ENCODE data around the gene ANO10.
"Not testable (repeated sequence)": the region's sequence is repeated elsewhere in the genome, so short reads cannot be mapped to it uniquely, and the experiment has no call there.

The ANO10 gene

DNA sequence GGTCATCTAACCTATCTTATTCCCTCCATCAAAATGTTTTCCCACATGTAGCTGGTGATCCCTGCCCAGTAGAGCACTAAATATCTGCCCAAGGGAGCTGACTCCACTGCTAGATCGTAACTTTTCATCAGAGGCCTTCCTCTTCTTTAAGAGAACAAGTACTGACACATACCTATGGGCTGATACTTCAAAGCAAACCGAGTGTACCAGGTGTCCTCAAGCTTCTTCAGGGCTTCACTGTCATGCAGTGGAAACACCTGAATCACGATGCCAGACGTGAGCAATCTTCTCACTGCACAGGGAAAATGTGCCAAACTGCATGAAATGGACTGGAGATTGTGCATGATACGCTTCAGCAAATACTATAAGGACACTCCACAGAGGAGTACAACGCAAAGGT lies 41.6 kb downstream of the ANO10 start:
- no peak for DNase-seq (ENCODE audit: low spot score)

- DNase-seq (ENCODE audit: low spot score): no peak
Observed at GRCh38 chr3:43573576-43573975, 48.2 kb downstream of the ANO10 start.

- DNase-seq (ENCODE audit: low spot score): not testable (repeated sequence)
Observed at GRCh38 chr3:43565661-43566341, 56.0 kb downstream of the ANO10 start.

DNA sequence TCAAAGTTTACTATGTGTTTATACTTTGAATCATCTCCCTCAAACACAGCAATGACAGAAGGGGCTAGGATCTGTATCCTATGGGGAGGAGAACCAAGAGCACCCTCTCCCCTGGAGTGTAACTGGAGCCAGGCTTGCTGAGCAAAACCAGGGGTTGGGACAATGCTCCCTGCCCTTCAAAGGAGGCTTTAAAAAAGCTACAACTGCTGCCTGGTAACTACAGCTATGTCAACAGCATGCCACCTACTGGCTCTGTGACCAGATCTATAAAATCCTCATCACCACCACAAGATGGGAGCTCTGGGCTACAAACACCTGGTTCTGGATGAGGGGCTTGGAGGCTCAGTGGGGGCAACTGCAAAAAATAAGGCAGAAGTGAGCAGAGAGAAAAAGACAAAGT lies 61.9 kb downstream of the ANO10 start:
- no peak for DNase-seq (ENCODE audit: low spot score)

GRCh38 chr3:43558171-43558570 lies 63.6 kb downstream of the ANO10 start:
- no peak for DNase-seq (ENCODE audit: low spot score)

DNA sequence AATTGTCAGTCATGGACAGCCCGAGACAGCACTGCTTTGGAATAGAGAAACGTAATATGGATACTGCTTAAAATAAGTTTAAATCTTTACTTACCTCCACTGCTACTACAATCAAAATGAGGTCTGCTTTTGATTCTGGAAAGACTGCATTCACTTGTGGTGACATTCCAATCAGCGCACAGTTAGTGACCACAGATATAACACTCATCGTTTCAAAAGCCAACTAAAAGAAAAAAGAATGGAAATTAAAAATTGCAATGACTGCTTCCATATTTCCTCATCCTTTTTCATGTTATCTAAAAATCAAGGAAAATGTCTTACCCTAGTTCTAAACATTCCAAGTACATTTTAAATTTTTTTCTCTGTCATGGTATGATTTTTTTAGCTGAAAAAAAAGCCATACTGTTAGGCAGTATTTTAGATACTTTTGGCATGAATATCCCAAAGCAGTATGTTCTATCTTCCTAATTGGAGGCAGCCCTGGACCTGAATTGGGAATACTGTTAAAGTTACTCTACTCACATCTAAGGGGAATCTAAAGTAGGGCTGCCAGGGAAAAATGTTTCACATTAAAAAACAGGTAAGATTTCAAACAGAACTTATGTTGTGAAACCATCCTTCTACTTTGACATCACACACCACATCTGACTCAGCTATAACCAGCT lies 72.1 kb downstream of the ANO10 start:
- DNase-seq (ENCODE audit: low spot score): no peak

- peak; percentile 30 for DNase-seq (ENCODE audit: low spot score)
Observed at GRCh38 chr3:43544277-43544676, 77.5 kb downstream of the ANO10 start.

GRCh38 chr3:43542328-43543043 lies 79.3 kb downstream of the ANO10 start:
- DNase-seq (ENCODE audit: low spot score): no peak

- no peak for DNase-seq (ENCODE audit: low spot score)
Observed at GRCh38 chr3:43540624-43541023, 81.2 kb downstream of the ANO10 start.

GRCh38 chr3:43539321-43539720 lies 82.5 kb downstream of the ANO10 start:
- no peak for DNase-seq (ENCODE audit: low spot score)

DNA sequence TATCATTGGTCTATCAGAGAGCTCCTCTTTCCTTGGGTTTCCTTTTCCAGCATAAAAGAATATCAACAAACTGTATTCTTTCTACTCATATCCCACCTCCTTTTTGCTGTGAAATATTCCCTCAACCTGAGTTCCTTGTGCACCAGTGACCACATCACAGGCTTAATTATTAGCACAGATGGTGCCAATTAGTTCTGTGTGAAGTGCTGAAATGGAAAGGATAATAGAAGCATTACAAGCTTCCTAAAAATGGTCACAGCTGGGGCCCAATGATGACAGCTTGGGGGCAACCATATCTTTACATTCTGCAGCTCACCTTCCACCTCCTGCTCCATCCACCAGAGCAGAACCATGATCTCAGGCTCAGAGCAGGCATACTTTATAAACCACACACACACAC lies 84.6 kb downstream of the ANO10 start:
- DNase-seq (ENCODE audit: low spot score): no peak

- DNase-seq (ENCODE audit: low spot score): no peak
Observed at GRCh38 chr3:43534675-43535074, 87.1 kb downstream of the ANO10 start.

- no peak for DNase-seq (ENCODE audit: low spot score)
Observed at GRCh38 chr3:43533009-43533408, 88.8 kb downstream of the ANO10 start.

- no peak for DNase-seq (ENCODE audit: low spot score)
Observed at GRCh38 chr3:43531835-43532234, 90.0 kb downstream of the ANO10 start.

DNA sequence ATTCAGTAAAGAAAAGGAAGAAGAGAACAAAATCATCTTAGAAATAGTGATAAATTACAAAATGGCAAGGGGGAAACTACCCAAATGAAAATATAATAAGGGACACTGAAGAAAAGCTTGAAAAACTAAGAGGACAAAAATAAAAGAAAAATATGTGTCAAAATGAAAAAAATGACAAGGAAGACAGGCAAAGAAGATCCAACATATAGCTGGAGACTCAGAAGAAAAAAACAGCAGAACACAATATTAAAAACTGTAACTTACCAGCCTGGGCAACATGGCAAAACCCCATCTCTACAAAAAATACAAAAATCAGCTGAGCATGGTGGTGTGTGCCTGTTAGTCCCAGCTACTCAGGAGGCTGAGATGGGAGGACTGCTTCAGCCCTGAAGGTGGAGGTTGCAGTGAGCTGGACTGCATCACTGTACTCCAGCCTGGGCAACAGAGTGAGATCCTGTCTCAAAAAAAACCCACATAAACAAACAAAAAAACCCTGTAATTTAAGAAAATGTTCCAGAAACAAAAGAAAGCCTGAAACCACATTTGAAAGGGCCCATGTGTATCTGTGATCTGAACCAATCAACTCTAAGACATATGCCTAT lies 93.2 kb downstream of the ANO10 start:
- DNase-seq (ENCODE audit: low spot score): no peak

DNA sequence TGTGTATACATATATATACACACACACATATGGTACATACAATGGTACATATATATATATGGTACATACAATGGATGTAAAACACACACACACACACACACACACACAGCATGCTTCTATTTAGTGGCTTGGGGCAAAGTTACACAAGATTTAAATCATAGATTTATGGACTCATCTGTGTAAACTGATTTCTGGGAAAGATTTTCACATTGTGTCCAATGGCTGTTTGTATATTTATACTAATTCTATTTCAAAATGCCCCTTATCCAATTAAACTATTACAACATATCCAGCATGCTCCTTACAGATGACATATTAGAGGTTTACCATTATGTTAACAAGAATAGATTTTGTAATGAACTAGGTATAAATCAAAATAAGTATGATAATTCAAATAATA lies 94.9 kb downstream of the ANO10 start:
- DNase-seq (ENCODE audit: low spot score): no peak

DNA sequence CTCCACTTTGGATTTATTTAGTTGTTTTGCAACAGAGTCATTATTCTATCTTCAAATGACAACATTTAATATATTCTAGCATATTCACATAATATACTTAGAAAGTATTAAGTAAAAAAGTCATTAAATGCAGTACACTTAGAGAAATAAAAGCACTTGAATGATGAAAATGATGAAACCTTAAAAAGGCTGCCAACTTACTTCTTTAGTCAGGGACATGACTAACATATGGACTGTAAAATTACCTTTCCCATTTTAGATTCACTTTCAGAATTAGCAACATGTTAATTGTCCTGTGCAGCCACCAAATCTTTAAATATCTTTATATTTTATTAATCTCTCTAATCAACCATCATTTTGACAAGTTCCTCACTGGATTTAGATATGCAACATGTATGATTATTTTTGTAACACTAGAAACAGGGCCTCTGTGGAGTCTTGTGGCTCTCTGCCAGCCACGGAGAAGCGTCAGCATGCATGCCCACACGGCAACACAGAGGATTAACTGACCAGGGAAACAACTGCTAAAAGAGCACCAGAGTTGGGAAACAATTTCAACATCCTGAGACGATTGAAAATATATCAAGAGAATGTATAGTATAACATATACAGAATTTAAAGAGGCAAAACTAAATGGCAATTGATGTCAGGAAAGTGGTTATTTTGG lies 95.7 kb downstream of the ANO10 start:
- no peak for DNase-seq (ENCODE audit: low spot score)

DNA sequence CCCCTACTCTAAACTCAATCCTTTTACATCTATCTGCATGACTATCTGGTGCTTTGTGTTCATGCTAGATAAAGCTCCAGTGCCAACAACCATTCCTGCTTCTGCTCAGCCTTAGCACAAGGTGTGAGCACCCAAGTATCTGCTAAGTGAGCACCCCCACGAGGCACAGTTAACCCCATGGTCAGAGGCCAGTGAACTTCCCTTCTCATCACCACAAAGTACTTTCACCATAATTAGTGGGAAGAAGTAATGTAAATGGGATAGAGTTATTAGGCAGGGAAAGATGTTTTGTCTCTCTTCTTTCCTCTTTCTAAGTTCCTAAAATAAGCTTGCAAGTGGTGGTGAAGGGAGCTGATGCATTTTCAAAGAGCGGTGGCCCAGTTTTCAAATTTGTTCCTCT lies 96.4 kb downstream of the ANO10 start:
- no peak for DNase-seq (ENCODE audit: low spot score)

DNA sequence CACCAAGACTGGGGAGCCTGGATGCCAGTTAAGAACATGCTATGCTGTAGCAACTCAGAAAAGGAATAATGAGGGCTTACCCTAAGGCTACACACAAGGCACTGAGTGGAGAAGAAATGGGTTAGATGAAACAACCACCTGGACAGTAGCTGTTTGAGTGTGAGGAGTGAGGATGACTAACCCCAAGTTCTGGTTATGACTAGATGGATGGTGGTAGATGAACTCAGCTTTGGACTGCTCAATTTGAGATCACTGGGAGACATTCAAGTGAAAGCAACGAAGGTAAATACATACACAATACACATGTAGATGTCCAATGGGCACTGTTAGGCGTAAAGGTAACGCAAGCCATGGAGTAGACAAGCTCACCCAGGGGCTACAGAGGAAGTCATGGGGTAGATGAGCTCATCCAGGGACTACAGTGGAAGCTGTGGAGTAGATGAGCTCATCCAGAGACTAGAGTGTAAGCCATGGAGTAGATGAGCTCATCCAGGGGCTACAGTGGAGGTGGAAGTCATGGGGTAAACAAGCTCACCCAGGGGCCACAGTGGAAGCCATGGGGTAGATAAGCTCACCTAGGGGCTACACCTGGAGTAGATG lies 98.3 kb downstream of the ANO10 start:
- no peak for DNase-seq (ENCODE audit: low spot score)

DNA sequence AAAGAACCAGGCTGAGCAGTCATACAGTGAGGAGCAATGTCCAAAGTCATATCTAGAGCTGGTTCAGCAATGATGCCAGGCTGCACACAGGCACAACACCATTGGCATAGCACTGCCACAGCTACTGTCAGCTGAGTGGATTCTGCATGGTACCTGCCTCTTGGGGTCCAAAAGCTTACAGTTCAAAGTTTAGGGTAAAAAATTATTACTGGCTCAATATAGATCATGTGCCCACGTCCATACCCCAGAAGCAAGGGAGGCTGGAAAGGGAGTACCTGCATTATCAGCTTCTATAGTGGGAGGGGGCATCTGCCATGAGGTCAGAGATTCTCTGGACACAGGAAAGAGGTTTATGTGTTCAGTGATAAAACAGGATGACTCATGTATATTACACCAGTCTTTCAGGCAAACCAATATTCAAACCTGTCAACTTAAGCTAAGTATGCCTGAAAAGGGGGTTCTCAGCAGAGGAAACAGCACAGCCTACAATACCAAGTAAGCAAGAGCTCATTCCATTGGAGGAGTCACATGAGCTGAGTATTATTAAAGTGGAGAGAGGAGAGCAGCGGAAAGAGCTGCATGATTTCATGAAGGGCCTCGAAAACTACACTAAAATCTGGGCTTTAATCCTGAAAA lies 99.0 kb downstream of the ANO10 start:
- no peak for DNase-seq (ENCODE audit: low spot score)

DNA sequence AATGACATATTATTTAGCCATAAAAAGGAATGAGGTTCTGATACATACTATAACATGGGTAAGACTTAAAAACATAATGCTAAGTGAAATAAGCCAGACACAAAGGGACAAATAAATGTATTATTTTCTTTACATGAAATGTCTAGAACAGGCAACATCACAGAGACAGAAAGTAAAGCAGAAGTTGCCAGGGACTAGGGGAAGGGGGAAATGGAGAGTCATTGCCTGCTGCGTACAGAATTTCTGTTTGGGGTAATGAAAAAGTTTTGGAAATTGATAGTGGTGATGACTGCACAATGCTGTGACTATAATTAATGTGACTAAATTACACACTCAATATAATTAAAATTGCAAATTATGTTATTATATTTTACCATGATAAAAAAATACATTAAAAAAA lies 99.9 kb downstream of the ANO10 start:
- DNase-seq (ENCODE audit: low spot score): no peak
